ENCODE measurements around the gene TRMT112.

TRMT112 gene

DNA sequence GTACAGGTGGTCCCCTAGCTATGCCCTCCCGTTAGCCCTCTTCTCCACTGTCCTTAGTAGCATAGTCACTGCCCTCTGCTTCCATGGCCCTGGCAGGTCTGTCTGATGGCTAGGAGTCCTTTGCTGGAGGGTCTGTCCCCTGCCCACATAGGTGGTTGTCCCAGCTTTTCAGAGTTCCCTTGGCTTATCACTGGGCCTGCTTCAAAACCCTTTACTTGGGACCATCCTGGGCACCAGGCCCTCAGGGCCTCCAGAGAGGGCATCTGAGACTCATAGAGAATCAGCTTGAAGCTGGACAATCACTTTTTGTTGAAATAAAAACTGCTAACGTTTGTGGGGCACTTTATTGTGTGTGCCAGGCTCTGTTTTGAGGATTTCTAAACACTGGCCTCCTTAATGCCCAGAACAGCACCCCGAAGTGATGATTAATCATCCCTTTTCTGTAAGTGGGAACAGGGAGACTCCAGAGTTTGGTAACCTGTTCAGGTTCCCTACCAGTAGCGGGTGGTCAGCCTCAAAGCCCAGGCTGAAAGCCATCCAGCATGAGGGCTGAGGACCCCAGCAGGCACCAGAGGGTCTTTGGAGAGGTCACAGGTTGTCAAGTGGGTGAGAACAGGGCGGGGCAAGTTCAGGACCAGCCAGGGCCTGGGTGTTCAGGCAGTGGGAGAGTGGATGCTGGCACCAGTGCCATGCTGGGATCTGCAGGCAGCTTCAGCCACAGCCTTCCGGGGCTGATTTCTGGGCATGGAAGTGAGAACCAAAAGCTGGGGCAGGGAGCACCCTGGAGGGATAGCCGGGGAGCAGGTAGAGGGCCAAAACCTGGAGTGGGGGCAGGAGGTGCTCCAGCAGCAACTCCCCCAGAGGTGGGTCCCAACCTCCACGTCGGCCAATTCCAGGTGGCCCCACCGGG, 26.8 kb downstream of the TRMT112 start:
- no peak for DNase-seq

DNA sequence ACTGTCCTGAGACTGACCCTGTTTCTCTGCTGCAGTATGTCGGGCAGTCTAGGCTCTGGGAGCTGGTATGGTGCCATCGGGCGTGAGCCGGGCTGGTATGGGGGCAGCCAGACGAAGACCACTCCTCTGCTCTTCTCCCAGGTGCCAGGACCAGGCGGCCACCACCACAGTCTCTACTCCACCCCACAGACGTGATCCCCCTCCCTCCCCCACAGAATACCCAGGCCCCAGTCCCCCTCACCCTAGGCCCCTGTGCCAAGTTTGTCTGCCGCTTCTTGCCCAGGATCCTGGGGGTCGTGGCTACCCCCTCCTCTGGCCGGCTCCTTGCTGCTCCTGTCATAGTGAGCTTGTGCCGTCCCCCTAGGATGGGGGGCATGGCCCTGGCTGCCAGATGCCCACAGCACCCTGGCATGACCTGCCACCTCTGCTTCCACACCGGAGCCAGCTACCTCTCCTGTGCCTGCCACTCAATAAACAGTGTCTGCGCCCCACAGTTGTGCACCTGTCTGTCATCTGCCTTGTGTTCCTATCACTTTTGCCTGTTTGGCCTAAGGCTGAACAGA, 28.3 kb downstream of the TRMT112 start:
- DNase-seq, result no peak

DNA sequence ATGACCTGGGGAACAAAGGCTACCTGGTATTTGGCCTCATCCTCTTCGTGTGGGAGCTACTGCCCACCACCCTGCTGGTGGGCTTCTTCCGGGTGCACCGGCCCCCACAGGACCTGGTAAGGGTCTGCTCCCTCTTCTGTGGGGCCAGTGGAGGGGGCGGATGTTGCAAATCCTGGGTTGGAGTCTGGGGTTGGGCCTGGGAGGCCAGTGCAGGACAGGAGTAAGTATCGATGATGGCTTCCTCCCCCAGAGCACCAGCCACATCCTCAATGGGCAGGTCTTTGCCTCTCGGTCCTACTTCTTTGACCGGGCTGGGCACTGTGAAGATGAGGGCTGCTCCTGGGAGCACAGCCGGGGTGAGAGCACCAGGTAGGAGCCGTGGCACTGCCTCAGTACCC, 29.0 kb downstream of the TRMT112 start:
- DNase-seq, result no peak

DNA sequence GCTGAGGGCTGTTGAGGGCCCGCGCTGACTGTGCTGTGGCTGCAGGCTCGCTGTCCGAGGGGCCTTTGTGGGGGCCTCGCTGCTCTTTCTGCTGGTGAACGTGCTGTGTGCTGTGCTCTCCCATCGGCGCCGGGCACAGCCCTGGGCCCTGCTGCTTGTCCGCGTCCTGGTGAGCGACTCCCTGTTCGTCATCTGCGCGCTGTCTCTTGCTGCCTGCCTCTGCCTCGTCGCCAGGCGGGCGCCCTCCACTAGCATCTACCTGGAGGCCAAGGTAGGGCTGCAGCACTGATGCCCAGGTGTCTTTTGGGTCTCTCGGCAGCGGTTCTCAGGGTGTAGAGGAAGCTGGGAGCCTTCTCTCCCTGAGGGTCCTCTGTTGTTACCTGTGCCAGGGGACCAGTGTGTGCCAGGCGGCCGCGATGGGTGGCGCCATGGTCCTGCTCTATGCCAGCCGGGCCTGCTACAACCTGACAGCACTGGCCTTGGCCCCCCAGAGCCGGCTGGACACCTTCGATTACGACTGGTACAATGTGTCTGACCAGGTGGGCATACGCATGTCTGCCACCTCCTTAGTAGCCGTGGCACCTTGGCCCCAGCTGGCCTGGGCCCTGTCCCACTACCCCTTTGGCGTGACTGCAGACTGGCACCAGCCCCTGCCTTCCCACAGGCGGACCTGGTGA, 29.5 kb downstream of the TRMT112 start:
- DNase-seq, result no peak

DNA sequence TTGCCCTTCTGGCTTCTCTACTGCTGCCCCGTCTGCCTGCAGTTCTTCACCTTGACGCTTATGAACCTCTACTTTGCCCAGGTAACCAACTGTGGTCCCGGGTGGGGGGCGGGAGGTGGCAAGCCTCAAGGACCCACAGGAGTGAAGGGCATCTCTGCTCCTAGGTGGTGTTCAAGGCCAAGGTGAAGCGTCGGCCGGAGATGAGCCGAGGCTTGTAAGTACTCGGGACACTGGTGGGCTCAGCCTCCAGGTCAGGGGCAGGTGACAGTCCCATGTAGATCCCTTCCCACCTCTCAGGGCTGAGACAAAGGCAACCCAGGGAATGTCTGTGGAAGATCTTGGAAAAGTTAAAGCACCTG, 30.6 kb downstream of the TRMT112 start:
- DNase-seq, result no peak

DNA sequence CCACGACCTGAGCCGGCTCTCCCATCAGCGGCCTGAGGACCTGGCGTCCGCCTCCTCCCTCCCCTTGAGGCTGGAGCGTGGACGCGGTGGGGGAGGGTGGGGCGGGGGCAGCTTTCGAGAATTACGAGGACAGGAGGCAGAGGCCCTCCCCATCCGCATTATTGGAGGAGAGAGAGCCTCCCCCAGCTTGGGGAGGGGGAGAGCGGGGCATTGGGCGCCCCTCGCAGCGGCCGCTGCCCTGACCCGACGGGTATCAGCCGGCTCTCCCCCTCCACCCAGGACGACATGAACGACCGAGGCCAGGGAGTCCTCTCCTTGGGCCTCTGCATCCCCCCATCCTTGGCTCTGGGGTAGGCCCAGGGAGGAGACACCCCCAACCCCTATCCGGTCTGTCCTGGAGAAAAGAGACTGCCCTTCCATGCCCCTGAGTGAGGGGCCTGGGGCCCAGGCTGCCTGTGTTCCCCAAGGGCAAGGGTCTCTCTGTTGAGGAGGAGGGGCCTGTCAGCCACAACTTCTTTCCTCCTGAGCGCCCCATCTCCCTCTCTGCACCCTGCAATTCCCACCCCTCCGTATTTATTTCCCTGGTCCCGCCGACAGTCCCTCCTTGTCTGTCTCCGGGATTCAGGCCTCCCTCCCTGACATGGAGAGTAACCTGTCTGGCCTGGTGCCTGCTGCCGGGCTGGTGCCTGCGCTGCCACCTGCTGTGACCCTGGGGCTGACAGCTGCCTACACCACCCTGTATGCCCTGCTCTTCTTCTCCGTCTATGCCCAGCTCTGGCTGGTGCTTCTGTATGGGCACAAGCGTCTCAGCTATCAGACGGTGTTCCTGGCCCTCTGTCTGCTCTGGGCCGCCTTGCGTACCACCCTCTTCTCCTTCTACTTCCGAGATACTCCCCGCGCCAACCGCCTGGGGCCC, 31.2 kb downstream of the TRMT112 start:
- no peak for DNase-seq

DNA sequence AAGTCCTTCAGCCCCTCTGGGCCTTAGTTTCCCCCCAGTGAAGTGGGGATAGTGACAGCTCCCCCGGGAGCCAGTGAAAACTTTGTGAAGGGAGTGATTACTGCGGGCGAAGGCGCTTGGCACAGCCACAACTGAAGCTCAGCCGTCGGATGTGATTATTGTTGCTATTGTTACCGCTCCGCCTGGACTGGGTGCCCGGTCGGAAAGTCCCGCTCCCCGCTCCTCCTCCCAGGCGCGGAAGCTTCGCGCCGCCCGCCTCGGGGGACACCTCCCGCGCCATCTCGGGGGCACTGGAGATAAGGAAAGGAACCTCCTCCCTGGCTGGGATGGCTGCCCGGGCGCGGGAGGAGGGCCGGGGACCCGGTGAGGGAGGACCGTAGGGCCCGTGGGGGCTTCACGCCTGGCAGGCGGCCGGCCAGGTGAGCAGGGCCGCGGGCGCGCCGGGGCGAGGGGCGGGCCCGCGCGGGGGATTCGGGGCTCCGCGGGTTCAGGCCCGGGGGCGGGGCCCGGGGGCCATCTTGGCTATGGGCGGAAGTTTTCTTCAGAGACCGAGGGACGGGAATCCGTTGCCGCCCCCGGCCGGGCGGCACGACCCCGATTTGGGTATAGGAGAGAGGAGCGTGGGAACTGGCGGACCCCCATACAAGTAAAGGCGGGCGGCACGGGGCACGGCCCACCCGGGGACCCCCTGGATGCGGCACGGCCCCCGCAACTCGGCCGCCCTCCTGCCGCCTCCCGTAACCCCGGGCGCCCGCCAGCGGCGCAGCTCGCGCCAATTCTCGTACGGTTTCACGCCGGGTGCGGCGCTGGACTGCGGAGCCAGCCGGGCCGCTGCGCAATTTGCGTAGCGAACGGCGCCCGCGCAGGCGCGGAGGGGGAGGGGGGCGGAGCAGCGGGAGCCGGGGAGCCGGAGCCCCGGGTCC, 32.1 kb downstream of the TRMT112 start, which contains the start of gene GPR137:
Gene GPR137 (plus strand): TSS at position 887 of the 923 bp plus-strand sequence. CDS start 677 bp downstream, outside the sequence.
- DNase-seq, result peak in 1 of 2 experiments; percentile 50

DNA sequence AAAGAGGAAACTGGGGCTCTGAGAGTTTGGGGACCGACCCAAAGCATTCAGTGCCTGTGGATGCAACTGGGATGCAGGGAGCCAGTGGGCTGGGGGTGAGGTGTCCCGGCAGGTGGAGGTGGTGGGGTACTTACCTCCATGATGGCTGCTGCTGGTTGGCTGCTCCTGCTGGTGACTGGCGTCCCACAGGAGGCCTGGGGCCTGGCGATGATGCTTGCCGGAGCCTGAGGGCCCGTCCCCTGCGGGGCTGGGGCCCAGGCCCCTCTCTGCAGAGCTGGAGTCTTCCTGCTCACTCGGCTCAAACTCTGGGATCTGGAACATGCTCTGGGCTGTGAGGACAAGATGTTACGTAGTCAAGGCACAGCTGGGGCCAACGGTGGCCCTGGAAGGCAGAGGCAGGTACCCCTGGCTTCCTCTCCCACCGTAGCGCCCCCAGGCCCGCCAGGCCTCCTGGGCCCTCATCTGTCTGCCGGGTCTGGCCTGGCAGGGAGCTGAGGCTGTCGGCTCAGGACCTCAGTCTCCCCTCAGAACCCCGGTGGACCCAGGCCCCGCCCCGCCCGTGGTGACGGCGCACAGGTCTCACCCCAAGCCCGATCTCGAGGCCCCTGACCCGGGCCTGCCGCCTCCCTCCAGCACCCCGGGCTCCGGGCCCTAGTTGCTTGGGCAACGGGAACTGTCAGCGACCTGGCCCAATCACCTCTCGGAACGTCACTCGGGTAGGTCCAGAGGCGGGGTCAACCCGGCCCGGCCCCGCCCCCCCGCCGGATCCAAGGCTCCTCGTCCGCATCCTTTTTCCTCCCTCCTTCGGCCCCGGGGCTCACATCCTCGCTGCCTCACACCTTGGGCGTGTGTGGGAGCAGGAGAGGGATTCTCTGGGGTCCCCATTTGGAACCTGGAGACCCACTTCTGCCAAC, 33.1 kb downstream of the TRMT112 start, which contains the start of gene BAD:
Gene BAD (minus strand): TSS at position 618 of the 914 bp plus-strand sequence. CDS start 297 bp downstream, at position 321.
- peak; percentile 80 to 84 for DNase-seq

DNA sequence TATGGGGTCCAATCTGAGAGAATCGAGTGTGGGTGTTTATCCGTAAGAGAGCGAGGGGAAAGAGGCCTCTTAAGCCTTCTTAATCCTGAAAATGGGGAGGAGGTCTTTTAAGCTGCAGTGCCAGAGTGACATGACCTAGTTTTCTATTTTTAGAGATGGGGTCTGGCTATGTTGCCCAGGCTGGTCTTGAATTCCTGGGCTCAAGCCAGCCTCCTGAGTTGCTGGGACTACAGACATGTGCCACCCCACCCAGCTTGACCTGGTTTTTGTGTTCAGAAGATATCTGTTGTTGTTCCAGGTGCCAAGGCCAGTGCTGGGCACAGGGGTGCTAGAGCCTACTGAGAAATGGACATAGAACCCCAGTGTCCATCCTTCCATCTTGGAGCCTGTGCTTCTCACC, 34.3 kb downstream of the TRMT112 start:
- DNase-seq, result no peak

DNA sequence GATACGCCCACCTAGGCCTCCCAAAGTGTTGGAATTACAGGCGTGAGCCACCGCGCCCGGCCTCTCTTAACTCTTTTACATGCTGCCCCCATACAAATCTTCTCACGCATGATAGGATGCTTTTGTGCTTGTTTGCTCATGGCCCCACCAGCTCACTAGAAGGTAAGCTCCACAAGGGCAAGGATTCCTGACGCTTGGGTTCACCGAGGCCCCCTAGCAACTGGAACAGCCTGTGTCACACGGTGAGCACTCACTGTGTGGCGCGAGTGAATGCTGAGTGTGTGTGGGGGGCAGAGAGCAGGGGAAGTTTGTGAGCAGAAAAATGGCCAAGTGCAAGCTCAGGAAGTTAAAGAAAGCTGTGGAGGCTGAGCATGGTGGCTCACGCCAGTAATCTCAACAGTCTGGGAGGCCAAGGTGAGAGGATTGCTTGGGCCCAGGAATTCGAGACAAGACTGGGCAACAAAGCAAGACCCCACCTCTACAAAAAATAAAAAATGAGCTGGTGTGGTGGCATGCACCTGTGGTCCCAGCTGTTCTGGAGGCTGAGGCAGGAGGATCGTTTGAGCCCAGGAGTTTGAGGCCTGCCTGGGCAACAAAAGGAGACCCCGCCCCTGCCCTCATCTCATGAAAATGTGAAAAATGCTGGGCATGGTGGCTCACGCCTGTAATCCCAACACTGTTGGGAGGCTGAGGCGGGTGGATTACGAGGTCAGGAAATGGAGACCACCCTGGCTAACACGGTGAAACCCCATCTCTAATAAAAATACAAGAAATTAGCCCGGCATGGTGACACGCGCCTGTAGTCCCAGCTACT, 35.2 kb downstream of the TRMT112 start:
- DNase-seq, result no peak

DNA sequence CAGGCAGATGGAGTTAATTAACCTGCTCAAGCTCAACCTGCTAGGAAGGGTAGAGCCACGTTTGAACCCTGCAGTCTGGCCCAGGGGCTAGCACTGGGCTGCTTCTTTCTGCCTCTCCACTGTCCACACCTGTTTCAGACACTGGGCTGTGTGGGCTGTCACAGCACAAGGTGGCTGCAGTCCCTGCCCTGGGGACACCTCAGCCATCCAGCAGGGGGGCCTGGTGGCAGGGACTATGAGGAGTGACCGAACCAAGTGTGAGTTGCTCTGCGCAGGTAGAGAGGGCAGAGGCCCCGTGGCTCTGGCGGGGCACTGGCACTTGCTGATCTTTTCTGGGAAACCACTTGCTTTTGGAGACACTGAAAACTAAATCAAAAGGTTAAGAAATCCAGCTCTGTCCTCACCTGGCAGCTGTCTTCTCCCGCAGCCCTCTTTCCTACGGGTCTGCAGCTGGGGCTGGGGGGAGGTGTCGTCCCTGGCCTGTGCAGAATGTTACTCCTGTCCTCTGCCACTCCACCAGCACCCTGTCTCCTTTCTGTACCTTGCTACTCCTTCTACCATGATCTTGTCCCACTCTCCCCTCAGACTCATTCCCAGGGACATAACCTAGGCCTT, 38.7 kb downstream of the TRMT112 start:
- no peak for DNase-seq

DNA sequence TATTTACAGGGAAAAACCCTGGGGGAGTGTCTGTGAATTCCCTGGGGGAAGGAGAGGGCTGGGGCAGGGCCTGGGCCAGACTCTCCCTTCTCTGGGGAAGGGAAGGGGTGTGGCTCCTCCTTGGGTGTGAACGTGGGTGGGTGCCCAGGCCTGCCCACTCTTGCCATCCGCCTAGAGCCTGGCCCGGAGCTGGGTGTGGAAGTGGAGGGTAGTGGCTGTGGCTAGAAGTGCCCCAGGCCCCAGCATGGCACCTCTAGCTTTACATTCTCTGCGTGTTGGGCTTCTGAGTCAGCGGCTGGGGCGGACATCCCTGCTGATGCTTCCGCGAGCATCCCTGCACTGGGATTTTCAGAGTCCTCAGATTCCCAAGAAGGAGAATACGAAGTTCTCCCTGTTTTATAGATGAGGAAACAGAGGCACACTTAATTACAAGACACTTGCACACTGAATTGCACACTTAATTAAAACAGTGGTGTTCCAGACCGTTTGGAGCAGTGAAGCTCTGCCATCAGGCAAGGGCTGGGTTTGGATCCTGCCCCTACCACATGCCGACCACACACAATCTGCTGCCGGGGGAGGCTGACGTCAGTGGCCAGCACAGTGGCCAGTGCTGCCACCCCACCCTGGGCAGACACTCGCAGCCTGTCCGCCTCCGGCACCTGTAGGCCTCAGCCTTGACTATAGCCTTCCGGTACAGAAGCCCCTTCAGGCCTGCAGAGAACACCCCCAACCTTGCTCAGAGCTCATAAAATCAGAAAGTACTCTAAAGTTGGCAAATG, 40.5 kb downstream of the TRMT112 start:
- no peak for DNase-seq

DNA sequence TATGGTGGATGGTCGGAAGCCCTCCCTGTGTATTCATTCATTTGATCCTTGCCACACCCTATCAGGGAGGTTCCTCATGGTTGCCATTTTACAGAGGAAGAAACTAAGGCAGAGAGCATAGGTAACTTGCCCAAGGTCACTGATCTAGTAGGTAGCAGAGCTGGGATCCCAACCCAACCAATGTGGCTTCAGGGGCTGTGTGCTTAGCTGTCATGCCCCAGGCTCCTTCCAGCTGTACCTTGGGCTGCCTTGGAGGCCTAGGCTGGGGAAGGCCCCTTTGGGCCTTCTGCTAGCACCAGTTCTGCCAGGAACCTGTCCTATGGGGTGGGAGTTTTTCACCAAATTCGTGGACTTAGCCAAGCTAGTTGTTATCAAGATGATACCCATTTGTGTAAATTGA, 41.5 kb downstream of the TRMT112 start:
- DNase-seq, result no peak

DNA sequence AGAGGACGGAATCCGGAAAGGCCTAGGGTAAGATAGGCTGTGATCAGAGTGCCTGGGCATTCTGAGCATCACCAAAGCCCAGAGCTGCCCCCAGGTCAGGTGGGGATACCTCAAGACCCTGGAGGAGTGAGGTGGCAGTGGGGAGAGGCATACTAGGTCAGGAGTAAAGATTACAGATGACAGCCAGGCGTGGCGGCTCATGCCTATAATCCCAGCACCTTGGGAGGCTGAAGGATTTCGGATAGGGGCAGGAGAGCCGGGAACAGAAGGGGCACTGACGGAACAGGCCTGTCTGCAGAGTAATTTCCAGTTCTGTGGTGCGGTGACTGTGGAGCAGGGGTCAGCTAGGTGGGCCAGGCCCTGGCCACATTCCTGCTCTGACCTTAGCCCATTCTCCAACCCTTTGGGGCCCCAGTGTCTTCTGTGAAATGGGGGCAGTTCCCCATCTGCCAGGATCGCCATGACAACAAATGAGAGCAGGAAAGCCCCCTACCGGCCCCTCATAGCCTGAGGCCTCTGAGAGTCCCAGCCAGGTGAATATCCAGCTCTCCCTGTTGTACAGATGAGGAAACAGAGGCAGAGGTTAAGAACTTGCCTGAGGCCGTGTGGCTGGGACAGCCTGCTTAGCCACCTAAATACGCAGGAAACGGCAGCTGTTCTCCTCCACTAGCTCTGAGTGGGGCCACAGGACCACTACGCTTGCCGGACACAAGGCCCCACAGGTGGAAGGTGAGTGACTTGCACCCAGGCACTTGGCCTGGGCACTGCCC, 42.1 kb downstream of the TRMT112 start:
- DNase-seq, result no peak

DNA sequence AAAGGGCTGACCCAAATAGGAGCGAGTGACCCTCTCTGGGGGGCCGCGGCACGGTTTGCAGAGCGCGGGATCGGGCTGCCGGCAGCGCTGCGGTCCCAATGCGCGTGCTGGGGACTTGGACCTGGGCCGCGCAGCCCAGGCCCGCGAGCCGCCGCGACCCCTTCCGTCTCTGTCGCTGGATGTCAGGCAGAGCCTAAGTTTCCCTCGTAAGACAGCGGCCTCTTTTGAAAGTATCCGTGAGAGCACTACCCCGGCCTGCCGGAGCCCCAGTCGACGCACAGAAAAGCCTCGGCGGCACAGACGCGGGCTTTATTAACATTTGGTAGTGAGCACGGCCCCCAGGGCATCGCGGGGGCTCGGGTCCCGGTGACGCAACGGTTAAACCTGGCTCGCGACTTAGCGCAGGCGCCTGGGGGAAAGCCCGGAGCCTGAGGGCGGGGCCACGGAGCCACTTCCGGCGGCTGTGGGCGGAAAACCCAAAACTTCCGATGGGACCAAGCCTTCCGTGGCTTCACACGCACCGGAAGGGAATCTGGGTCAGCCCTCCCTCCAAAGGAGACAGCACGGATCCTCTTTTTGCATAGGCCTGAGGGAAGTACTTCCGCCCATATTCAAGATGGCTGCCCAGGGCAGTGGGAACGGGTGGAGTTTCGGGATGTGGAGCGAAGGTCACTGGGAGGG, 47.7 kb downstream of the TRMT112 start:
- DNase-seq, result peak; percentile 96 to 99

DNA sequence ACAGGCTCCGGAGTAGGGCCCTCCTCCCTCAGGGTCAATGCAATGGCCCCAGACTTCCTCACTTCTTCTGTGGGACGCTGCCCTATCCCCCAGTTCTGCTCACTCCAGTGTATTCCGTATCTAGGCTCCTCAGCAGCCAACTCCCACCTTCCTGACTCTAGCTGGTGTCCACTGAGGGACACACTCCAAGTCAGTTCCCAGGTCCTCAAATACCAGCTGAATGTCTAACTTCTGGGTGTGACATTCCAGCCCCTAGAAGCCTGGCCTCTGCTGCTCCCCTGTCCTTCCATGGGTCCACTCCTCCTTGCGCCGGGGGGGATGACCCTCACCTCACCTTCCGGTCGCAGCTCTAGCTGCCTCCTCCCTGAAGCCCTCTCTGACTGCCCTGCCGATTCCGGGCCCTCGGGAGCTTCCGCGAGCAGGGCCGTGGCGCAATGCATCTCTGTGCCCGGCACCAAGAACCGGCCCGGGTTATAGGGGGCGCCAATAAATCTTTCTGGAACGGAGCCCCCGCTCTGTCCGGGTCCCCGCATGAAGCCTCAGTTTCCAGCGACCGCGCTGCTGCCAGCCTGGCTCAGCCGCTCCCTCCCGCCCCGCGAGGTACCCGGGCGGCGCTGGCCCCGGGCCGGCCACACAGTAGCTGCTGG, 48.3 kb downstream of the TRMT112 start:
- no peak for DNase-seq
